Measurements from ENCODE around the gene COBL. TPM values are rescaled to one million over a fixed set of nuclear protein-coding genes. Genes with fewer than 3 reads are reported as not detected.

Gene COBL
- total and polyA plus RNA-seq, 2 of the 8 experiments (the other 6 are each of a cell fraction or from before 2014, with no cell fraction given): 13.8 to 40.4 TPM

GRCh38 chr7:51316262-51316665 is 345 bp downstream of the COBL start:
- no peak overlapping the region for H2BK120ac ChIP-seq (replicated peaks; ENCODE audit: low read depth, low read length)
- ChIA-PET POLR2A (ENCODE audit: partially characterized antibody) (interaction anchor here (9.2 kb wide), 1 partner anchor 10 kb away, joined by 117 read pairs; no protein-coding TSS in a partner anchor), CTCF (ENCODE audit: partially characterized antibody) (no interaction called here)
- H4K91ac ChIP-seq (replicated peaks; ENCODE audit: insufficient read length, low read length): peak overlapping the region; percentile 53
- no peak overlapping the region for H2AFZ ChIP-seq (ENCODE audit: low read length)
- no peak overlapping the region for H3K4ac ChIP-seq (replicated peaks; ENCODE audit: insufficient read length, low read depth, low read length)
- H3K23ac ChIP-seq (ENCODE audit: insufficient read length): no peak overlapping the region
- peaks cover 13% of the 10 kb centered on the region for H3K23me2 ChIP-seq (ENCODE audit: low read depth, low read length)
- H3K18ac ChIP-seq (ENCODE audit: extremely low read depth, low read length): peak overlapping the region; percentile 96
- H3K9me3 ChIP-seq (ENCODE audit: insufficient read depth in 2 of 2, low read depth in 1 of 2, low read length in 1 of 2): no peaks in the 10 kb centered on the region
- 0 out of 2 replicates have a peak, but pooled peaks cover 4% of the 10 kb centered on the region for H3K79me1 ChIP-seq (ENCODE audit: low read depth, low read length)
- no peak overlapping the region for H2BK20ac ChIP-seq (ENCODE audit: low read length)
- no peak overlapping the region for H2BK15ac ChIP-seq (ENCODE audit: low read length)
- H3K27ac ChIP-seq (ENCODE audit: low read depth, low read length): 0 out of 2 replicates have a peak overlapping the region, but pooled peaks have one; percentile 9
- no peak overlapping the region for H3K14ac ChIP-seq (ENCODE audit: insufficient read length)
- no peak overlapping the region for H2AK5ac ChIP-seq (ENCODE audit: low read depth, low read length)
- H2BK5ac ChIP-seq (ENCODE audit: low read depth, low read length): peak overlapping the region; percentile 61; the same call in 1 of the 2 replicates
- peak overlapping the region; percentile 48 to 72 (median 66) for H3K4me3 ChIP-seq (ENCODE audit: extremely low read depth in 1 of 4, insufficient read depth in 2 of 4, low read depth in 3 of 4, low read length in 4 of 4)
- no peak overlapping the region for H2BK12ac ChIP-seq (ENCODE audit: low read depth, low read length)
- peak overlapping the region; percentile 52; the same call in 1 of the 2 replicates for H4K8ac ChIP-seq (ENCODE audit: extremely low read depth, insufficient read depth, low read length)
- peaks cover 2 to 18% (median 10%) of the 10 kb centered on the region in 4 experiments for H3K4me1 ChIP-seq (replicated peaks in 1 of 4; ENCODE audit: control insufficient read depth in 3 of 4, insufficient read depth in 4 of 4, low read length in 3 of 4)
- peak overlapping the region; percentile 78 to 83 for H3K4me2 ChIP-seq (ENCODE audit: insufficient read depth in 1 of 2, low read depth in 2 of 2, low read length in 2 of 2)
- peaks cover 0 to 7% of the 10 kb centered on the region in 2 experiments for H4K20me1 ChIP-seq (replicated peaks in 1 of 2; ENCODE audit: control insufficient read depth in 1 of 2, insufficient read depth in 2 of 2, low read length in 2 of 2)
- peaks cover 0 to 4% (median 1%) of the 10 kb centered on the region in 4 experiments; a peak in 4 of 7 replicates for H3K27me3 ChIP-seq (replicated peaks in 1 of 4; ENCODE audit: control insufficient read depth in 3 of 4, extremely low read depth in 1 of 4, insufficient read depth in 3 of 4, low read length in 3 of 4)
- H3K79me2 ChIP-seq (ENCODE audit: control insufficient read depth in 1 of 2, insufficient read depth in 2 of 2, low read length in 2 of 2): peaks cover 0 to 42% of the 10 kb centered on the region in 2 experiments; a peak in 3 of 4 replicates
- peak overlapping the region; percentile 13 for H4K5ac ChIP-seq (ENCODE audit: insufficient read length, low read depth, low read length)
- H3K56ac ChIP-seq (replicated peaks; ENCODE audit: insufficient read length, low read depth, low read length): no peak overlapping the region
- H3K36me3 ChIP-seq (ENCODE audit: control insufficient read depth in 2 of 4, insufficient read depth in 4 of 4, low read length in 3 of 4): no peaks in the 10 kb centered on the region
- FAIRE-seq (no peak), DNase-seq (ENCODE audit: low read depth in 1 of 2, low spot score in 2 of 2) (peak in 1 of 2 experiments; percentile 74)
- H3K9ac ChIP-seq (replicated peaks in 1 of 4; ENCODE audit: extremely low read depth in 1 of 4, low read depth in 3 of 4, low read length in 3 of 4): peak overlapping the region; percentile 49 to 88 (median 65)
- WGBS, 2 experiments (ENCODE audit: extremely low coverage in 1 of 2, insufficient coverage in 1 of 2, insufficient read length in 1 of 2, insufficient replicate concordance in 2 of 2, low coverage in 1 of 2, low lambda C conversion rate in 2 of 2, missing lambda C conversion rate in 1 of 2): 3% methylated on average over 28 of the region's 46 CpGs; no CpG with 5 or more reads in 1 of the 2 experiments
- TF ChIP-seq SUZ12 (IDR thresholded peaks at IDR 0.05; ENCODE audit: low read length) (no peak), TBP (IDR thresholded peaks at IDR 0.05; ENCODE audit: low read depth, low read length) (no peak), FOSL1 (IDR thresholded peaks at IDR 0.05; ENCODE audit: insufficient read depth, low read depth, low read length) (no peak), TEAD4 (IDR thresholded peaks at IDR 0.05; ENCODE audit: low read depth, low read length) (no peak), CEBPB (IDR thresholded peaks at IDR 0.05; ENCODE audit: low read depth, low read length) (no peak), RNF2 (IDR thresholded peaks at IDR 0.05; ENCODE audit: borderline replicate concordance, low read depth, low read length, missing control alignments, poor library complexity, severe bottlenecking) (no peak), SP4 (IDR thresholded peaks at IDR 0.05; ENCODE audit: low read length) (no peak), TAF1 (IDR thresholded peaks at IDR 0.05; ENCODE audit: low read depth, low read length) (0 out of 2 replicates have a peak, but pooled peaks have one; percentile 20), CREB1 (IDR thresholded peaks at IDR 0.05) (no peak), CBX8 (IDR thresholded peaks at IDR 0.05; ENCODE audit: borderline replicate concordance, low read depth, low read length) (no peak), TCF12 (IDR thresholded peaks at IDR 0.05; ENCODE audit: low read depth, low read length) (no peak), SRF (IDR thresholded peaks at IDR 0.05; ENCODE audit: low read depth, low read length) (no peak), KDM4A (IDR thresholded peaks at IDR 0.05; ENCODE audit: low read depth, low read length, severe bottlenecking) (peak; percentile 77), CHD1 (IDR thresholded peaks at IDR 0.05; ENCODE audit: low read depth, low read length) (no peak), ZNF274 (IDR thresholded peaks at IDR 0.05; ENCODE audit: borderline replicate concordance, extremely low read depth, low read length) (no peak)
